Gastrocnemius medialis (tissue), 4 donors: ENCODE data around the gene FXR2. TPM values are rescaled to one million over a fixed set of nuclear protein-coding genes. Genes with fewer than 3 reads are reported as not detected.

Experiments
- ATAC-seq, 2 donors: fragments of 150-250 bp; one replicate each; pipeline ENCODE4 v1.9.1; 2016
- DNase-seq, 2 donors: peaks; one replicate each; pipeline ENCODE4 v3.0.0-alpha.2; 2019
- H3K27ac ChIP-seq, 4 donors: fragments of 200-600 bp; sonication (generic); 1 replicate in 1 of 4; 2 replicates in 3 of 4; pipeline ENCODE4 v1.5.1; 2016 to 2018; ENCODE audit warnings: mild to moderate bottlenecking in 2 of 4, moderate library complexity in 1 of 4
- H3K27me3 ChIP-seq, 3 donors: fragments of 200-600 bp; sonication (generic) in 2 of 3; 1 replicate in 1 of 3; 2 replicates in 2 of 3; pipeline versions ENCODE4 v1.5.1 to v1.6.0; 2016 to 2019; ENCODE audit warnings: mild to moderate bottlenecking in 1 of 3, moderate library complexity in 1 of 3
- H3K36me3 ChIP-seq, 2 donors: fragments of 200-600 bp; sonication (generic) in 1 of 2; one replicate each; pipeline ENCODE4 v1.5.1; 2017 to 2018
- H3K4me1 ChIP-seq, 2 donors: fragments of 200-600 bp; sonication (generic) in 1 of 2; one replicate each; pipeline ENCODE4 v1.5.1; 2016 to 2017; ENCODE audit warnings: mild to moderate bottlenecking in 2 of 2
- H3K4me3 ChIP-seq, 4 donors: fragments of 200-600 bp; sonication (generic) in 3 of 4; 1 replicate in 1 of 4; 2 replicates in 3 of 4; pipeline ENCODE4 v1.5.1; 2016 to 2019; ENCODE audit warnings: mild to moderate bottlenecking in 2 of 4
- H3K9me3 ChIP-seq, 3 donors: fragments of 200-600 bp; sonication (generic) in 2 of 3; 1 replicate in 1 of 3; 2 replicates in 2 of 3; pipeline ENCODE4 v1.5.1; 2016 to 2019
- POLR2A ChIP-seq, 2 donors: fragments of 450-650 bp; IDR thresholded peaks; one replicate each; pipeline ENCODE4 v1.6.1; 2017; ENCODE audit warnings: antibody characterized with exemption in 2 of 2, mild to moderate bottlenecking in 2 of 2, moderate library complexity in 2 of 2
- in situ Hi-C, 4 donors: fragments of 200-750 bp; cut with MboI; loops; one replicate each; pipeline versions ENCODE4 v1.15.0 to v1.8.0; 2017; ENCODE audit warnings: low sequenced_read_pairs in 4 of 4
- intact Hi-C: fragments of 100-400 bp; cut with DNase I; formaldehyde crosslinking; loops from one replicate; pipeline ENCODE4 v1.15.1; 2023; ENCODE audit warnings: low total_unique reads
- total RNA-seq, 4 donors: library from RNA; depleted of rRNA; stranded (reverse); fragments of >200 nt; gene quantifications; one replicate each; pipeline versions ENCODE4 v1.1.0 to v1.2.3, GENCODE V29; 2016
- TF ChIP-seq, protein P1 (sequence below), 5 experiments: fragments of 450-650 bp in 3 of 5; fragments of 200-600 bp in 2 of 5; sonication (generic) in 2 of 5; IDR thresholded peaks in 4 of 5; conservative IDR thresholded peaks in 1 of 5; 1 replicate in 4 of 5; 2 replicates in 1 of 5; pipeline ENCODE4 v1.5.1; 2016 to 2019; ENCODE audit warnings: antibody characterized with exemption in 5 of 5, mild to moderate bottlenecking in 3 of 5, moderate library complexity in 3 of 5

Gene FXR2
- total RNA-seq, 4 donors from 2014 or later: 100 to 174 (median 140) TPM

- Histone ChIP-seq H3K4me1 (peaks cover 4 to 13% of the 10 kb centered on the region in 2 donors), H3K4me3 (peak within 1 kb of the TSS; percentile 62 to 85 (median 66)), H3K9me3 (no peaks in the 10 kb centered on the region), H3K27ac (peak within 1 kb of the TSS; percentile 62 to 81 (median 76)), H3K36me3 (no peaks in the 10 kb centered on the region), H3K27me3 (no peaks in the 10 kb centered on the region)
- intact Hi-C loops (no loop called here), in situ Hi-C loops (loop anchor here in 1 of 4 donors (25.0 kb wide), 1 partner anchor 186 kb away; the partner anchor contains the start of genes KCTD11 and TMEM95)
- TF ChIP-seq POLR2A (IDR thresholded peaks at IDR 0.05): peak in 1 of 2 donors; percentile 28
- TF ChIP-seq, protein P1, sequence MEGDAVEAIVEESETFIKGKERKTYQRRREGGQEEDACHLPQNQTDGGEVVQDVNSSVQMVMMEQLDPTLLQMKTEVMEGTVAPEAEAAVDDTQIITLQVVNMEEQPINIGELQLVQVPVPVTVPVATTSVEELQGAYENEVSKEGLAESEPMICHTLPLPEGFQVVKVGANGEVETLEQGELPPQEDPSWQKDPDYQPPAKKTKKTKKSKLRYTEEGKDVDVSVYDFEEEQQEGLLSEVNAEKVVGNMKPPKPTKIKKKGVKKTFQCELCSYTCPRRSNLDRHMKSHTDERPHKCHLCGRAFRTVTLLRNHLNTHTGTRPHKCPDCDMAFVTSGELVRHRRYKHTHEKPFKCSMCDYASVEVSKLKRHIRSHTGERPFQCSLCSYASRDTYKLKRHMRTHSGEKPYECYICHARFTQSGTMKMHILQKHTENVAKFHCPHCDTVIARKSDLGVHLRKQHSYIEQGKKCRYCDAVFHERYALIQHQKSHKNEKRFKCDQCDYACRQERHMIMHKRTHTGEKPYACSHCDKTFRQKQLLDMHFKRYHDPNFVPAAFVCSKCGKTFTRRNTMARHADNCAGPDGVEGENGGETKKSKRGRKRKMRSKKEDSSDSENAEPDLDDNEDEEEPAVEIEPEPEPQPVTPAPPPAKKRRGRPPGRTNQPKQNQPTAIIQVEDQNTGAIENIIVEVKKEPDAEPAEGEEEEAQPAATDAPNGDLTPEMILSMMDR (IDR thresholded peaks at IDR 0.05 in 4 of 5, conservative IDR thresholded peaks at IDR 0.05 in 1 of 5): peak in 2 of 5 experiments; percentile 17 to 39
- ATAC-seq: peak; percentile 68 to 71
- peak; percentile 35 to 41 for DNase-seq
Measured at GRCh38 chr17:7548585-7549400, 65.9 kb downstream of the FXR2 start, which contains the start of gene TNFSF12. TNFSF12 (plus strand) TSS chr17:7549058; CDS start chr17:7549154, 96 bp downstream.

GRCh38 chr17:7544911-7545310 lies 69.8 kb downstream of the FXR2 start:
- no peaks in the 10 kb centered on the region for H3K36me3 ChIP-seq
- ATAC-seq (no peak), DNase-seq (no peak)
- intact Hi-C loops: no loop called here
- no peak for TF ChIP-seq POLR2A (IDR thresholded peaks at IDR 0.05)
- TF ChIP-seq, protein P1 (IDR thresholded peaks at IDR 0.05 in 4 of 5, conservative IDR thresholded peaks at IDR 0.05 in 1 of 5): no peak
- H3K9me3 ChIP-seq: no peaks in the 10 kb centered on the region
- in situ Hi-C loops: loop anchor here in 1 of 4 donors (25.0 kb wide), 1 partner anchor 183 kb away; the partner anchor contains the start of genes KCTD11 and TMEM95
- H3K4me1 ChIP-seq: peaks cover 4 to 13% of the 10 kb centered on the region in 2 donors
- peak overlapping the region in 1 of 4 donors; percentile 43 for H3K27ac ChIP-seq
- H3K4me3 ChIP-seq: no peak overlapping the region
- no peaks in the 10 kb centered on the region for H3K27me3 ChIP-seq

Other genes starting within 250 kb of the FXR2 start
- gene TNK1, start 233.8 kb downstream of the FXR2 start, total RNA-seq: 1 to 10 TPM in 1 of 4 donors, under 1 TPM in 1, not detected in 2; 0.13 to 2.2 TPM
- 10 to 100 TPM in 3 of 4 donors, 1 to 10 TPM in 1; 8.9 to 20.3 (median 14.4) TPM for gene PLSCR3, start 220.4 kb downstream of the FXR2 start, total RNA-seq
- gene TMEM256, start 210.8 kb downstream of the FXR2 start, total RNA-seq: 10 to 100 TPM; 28.9 to 65.6 (median 50.2) TPM
- gene NLGN2, start 207.1 kb downstream of the FXR2 start, total RNA-seq: 1 to 10 TPM; 4.2 to 6.6 (median 4.4) TPM
- not detected for gene SPEM1, start 194.6 kb downstream of the FXR2 start, total RNA-seq
- gene SPEM2, start 189.3 kb downstream of the FXR2 start, total RNA-seq: not detected
- not detected for gene SPEM3, start 186.0 kb downstream of the FXR2 start, total RNA-seq
- gene TMEM102, start 179.5 kb downstream of the FXR2 start, total RNA-seq: 1 to 10 TPM in 3 of 4 donors, under 1 TPM in 1; 0.92 to 3.9 (median 2.3) TPM
- 1 to 10 TPM; 1.2 to 7.4 (median 4.1) TPM for gene FGF11, start 175.4 kb downstream of the FXR2 start, total RNA-seq
- gene CHRNB1, start 169.8 kb downstream of the FXR2 start, total RNA-seq: 100 to 1,000 TPM in 2 of 4 donors, 10 to 100 TPM in 2; 82.3 to 202 (median 101) TPM
- gene ZBTB4, start 135.3 kb downstream of the FXR2 start, total RNA-seq: 10 to 100 TPM; 24.2 to 43.1 (median 31.2) TPM
- gene SLC35G6, start 133.5 kb downstream of the FXR2 start, total RNA-seq: not detected
- 10 to 100 TPM; 20.3 to 56.9 (median 39.3) TPM for gene POLR2A, start 130.5 kb downstream of the FXR2 start, total RNA-seq
- gene TNFSF12, start 65.8 kb downstream of the FXR2 start, total RNA-seq: 10 to 100 TPM in 3 of 4 donors, 1 to 10 TPM in 1; 7.9 to 26.1 (median 16.9) TPM
- 1 to 10 TPM; 2.8 to 8.4 (median 5.0) TPM for gene TNFSF13, start 56.1 kb downstream of the FXR2 start, total RNA-seq
- 10 to 100 TPM; 63.6 to 71.5 (median 68.8) TPM for gene SENP3, start 53.0 kb downstream of the FXR2 start, total RNA-seq
- 10 to 100 TPM; 10.1 to 66.5 (median 20.3) TPM for gene CD68, start 35.3 kb downstream of the FXR2 start, total RNA-seq
- 100 to 1,000 TPM in 2 of 4 donors, 10 to 100 TPM in 2; 55.9 to 157 (median 101) TPM for gene MPDU1, start 31.0 kb downstream of the FXR2 start, total RNA-seq
- gene SOX15, start 24.8 kb downstream of the FXR2 start, total RNA-seq: 1 to 10 TPM in 2 of 4 donors, under 1 TPM in 1, not detected in 1; 0.66 to 1.3 (median 1.1) TPM
- 10 to 100 TPM; 38.4 to 79.4 (median 60.4) TPM for gene SAT2, start 12.9 kb upstream of the FXR2 start, total RNA-seq
- not detected for gene SHBG, start 15.2 kb upstream of the FXR2 start, total RNA-seq
- gene ATP1B2, start 36.0 kb upstream of the FXR2 start, total RNA-seq: under 1 TPM; 0.10 to 0.81 (median 0.21) TPM
- 10 to 100 TPM; 14.1 to 17.0 (median 15.4) TPM for gene TP53, start 72.6 kb upstream of the FXR2 start, total RNA-seq
- gene WRAP53, start 73.6 kb upstream of the FXR2 start, total RNA-seq: 1 to 10 TPM; 2.6 to 5.8 (median 3.7) TPM
- under 1 TPM in 3 of 4 donors, not detected in 1; 0.13 to 0.46 (median 0.31) TPM for gene EFNB3, start 90.3 kb upstream of the FXR2 start, total RNA-seq
- not detected for gene DNAH2, start 102.8 kb upstream of the FXR2 start, total RNA-seq
- gene KDM6B, start 219.3 kb upstream of the FXR2 start, total RNA-seq: 1 to 10 TPM; 1.9 to 8.2 (median 4.4) TPM
- 10 to 100 TPM; 18.8 to 56.8 (median 27.9) TPM for gene TMEM88, start 240.2 kb upstream of the FXR2 start, total RNA-seq
- 100 to 1,000 TPM in 2 of 4 donors, 10 to 100 TPM in 2; 57.4 to 133 (median 96.6) TPM for gene NAA38, start 242.7 kb upstream of the FXR2 start, total RNA-seq
- 10 to 100 TPM in 2 of 4 donors, 1 to 10 TPM in 2; 4.1 to 14.7 (median 9.0) TPM for gene CYB5D1, start 243.1 kb upstream of the FXR2 start, total RNA-seq